ENCODE data around the gene PCDH9. TPM values are rescaled to one million over a fixed set of nuclear protein-coding genes. Genes with fewer than 3 reads are reported as not detected.

PCDH9 gene
- total and polyA plus RNA-seq, 2 experiments from 2014 or later = 0.31 to 0.52 TPM

DNA sequence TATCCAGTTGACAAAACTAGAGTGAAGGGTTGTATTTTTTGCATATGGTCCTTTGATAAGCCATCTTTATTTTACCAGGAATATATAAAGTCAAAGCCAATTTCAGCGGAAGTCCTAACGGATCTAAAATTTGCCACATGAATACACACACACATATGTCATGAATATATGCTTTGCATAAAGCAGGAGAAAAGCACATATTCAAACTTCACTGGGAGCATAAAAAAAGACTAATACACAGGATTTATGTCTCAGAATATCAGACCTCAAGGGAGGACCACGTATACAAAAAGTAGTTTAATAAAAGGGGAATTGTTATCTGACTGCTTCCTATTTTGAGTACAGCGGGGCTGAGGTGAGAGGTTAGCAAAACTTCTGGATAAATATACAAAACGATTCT lies 308.7 kb downstream of the PCDH9 start:
- H3K27ac ChIP-seq (ENCODE audit: low read depth) = no peak overlapping the region
- no peaks in the 10 kb centered on the region for H3K27me3 Mint-ChIP-seq (ENCODE audit: insufficient read depth, low read depth, poor library complexity)
- ATAC-seq (no peak), DNase-seq (ENCODE audit: low spot score) (no peak)
- peaks cover 7% of the 10 kb centered on the region for H3K4me1 Mint-ChIP-seq
- H4K20me1 ChIP-seq (replicated peaks; ENCODE audit: insufficient read depth) = no peaks in the 10 kb centered on the region
- H3K36me3 Mint-ChIP-seq (ENCODE audit: low read depth) = no peaks in the 10 kb centered on the region
- H2AFZ ChIP-seq = no peak overlapping the region
- no peaks in the 10 kb centered on the region for H3K27me3 ChIP-seq (ENCODE audit: insufficient read depth)
- H3K79me2 ChIP-seq (replicated peaks; ENCODE audit: insufficient read depth) = no peaks in the 10 kb centered on the region
- peaks cover 8% of the 10 kb centered on the region for H3K4me1 ChIP-seq (ENCODE audit: insufficient read depth)
- H3K9me3 Mint-ChIP-seq = no peaks in the 10 kb centered on the region
- H3K4me3 ChIP-seq = no peak overlapping the region
- H3K4me2 ChIP-seq = no peak overlapping the region
- no peak overlapping the region for H3K4me3 Mint-ChIP-seq
- H3K36me3 ChIP-seq (ENCODE audit: insufficient read depth) = no peaks in the 10 kb centered on the region
- no peak overlapping the region for H3K27ac Mint-ChIP-seq
- TF ChIP-seq ZNF114 (CRISPR knock-in tag; IDR thresholded peaks at IDR 0.05) (no peak), NANOG (IDR thresholded peaks at IDR 0.05; ENCODE audit: borderline replicate concordance) (no peak), EZH2 (IDR thresholded peaks at IDR 0.05; ENCODE audit: low read depth, unreplicated experiment) (no peak), EZH2phosphoT487 (IDR thresholded peaks at IDR 0.05; ENCODE audit: unreplicated experiment) (no peak), JUNB (IDR thresholded peaks at IDR 0.05; ENCODE audit: unreplicated experiment) (no peak), ZNF331 (CRISPR knock-in tag; IDR thresholded peaks at IDR 0.05; ENCODE audit: low read depth) (no peak), CREB1 (CRISPR knock-in tag; IDR thresholded peaks at IDR 0.05; ENCODE audit: low read depth) (no peak), POLR2AphosphoS5 (IDR thresholded peaks at IDR 0.05; ENCODE audit: low read depth) (no peak), STAT1 (IDR thresholded peaks at IDR 0.05; ENCODE audit: unreplicated experiment) (no peak)
- TF ChIP-seq, protein P1, sequence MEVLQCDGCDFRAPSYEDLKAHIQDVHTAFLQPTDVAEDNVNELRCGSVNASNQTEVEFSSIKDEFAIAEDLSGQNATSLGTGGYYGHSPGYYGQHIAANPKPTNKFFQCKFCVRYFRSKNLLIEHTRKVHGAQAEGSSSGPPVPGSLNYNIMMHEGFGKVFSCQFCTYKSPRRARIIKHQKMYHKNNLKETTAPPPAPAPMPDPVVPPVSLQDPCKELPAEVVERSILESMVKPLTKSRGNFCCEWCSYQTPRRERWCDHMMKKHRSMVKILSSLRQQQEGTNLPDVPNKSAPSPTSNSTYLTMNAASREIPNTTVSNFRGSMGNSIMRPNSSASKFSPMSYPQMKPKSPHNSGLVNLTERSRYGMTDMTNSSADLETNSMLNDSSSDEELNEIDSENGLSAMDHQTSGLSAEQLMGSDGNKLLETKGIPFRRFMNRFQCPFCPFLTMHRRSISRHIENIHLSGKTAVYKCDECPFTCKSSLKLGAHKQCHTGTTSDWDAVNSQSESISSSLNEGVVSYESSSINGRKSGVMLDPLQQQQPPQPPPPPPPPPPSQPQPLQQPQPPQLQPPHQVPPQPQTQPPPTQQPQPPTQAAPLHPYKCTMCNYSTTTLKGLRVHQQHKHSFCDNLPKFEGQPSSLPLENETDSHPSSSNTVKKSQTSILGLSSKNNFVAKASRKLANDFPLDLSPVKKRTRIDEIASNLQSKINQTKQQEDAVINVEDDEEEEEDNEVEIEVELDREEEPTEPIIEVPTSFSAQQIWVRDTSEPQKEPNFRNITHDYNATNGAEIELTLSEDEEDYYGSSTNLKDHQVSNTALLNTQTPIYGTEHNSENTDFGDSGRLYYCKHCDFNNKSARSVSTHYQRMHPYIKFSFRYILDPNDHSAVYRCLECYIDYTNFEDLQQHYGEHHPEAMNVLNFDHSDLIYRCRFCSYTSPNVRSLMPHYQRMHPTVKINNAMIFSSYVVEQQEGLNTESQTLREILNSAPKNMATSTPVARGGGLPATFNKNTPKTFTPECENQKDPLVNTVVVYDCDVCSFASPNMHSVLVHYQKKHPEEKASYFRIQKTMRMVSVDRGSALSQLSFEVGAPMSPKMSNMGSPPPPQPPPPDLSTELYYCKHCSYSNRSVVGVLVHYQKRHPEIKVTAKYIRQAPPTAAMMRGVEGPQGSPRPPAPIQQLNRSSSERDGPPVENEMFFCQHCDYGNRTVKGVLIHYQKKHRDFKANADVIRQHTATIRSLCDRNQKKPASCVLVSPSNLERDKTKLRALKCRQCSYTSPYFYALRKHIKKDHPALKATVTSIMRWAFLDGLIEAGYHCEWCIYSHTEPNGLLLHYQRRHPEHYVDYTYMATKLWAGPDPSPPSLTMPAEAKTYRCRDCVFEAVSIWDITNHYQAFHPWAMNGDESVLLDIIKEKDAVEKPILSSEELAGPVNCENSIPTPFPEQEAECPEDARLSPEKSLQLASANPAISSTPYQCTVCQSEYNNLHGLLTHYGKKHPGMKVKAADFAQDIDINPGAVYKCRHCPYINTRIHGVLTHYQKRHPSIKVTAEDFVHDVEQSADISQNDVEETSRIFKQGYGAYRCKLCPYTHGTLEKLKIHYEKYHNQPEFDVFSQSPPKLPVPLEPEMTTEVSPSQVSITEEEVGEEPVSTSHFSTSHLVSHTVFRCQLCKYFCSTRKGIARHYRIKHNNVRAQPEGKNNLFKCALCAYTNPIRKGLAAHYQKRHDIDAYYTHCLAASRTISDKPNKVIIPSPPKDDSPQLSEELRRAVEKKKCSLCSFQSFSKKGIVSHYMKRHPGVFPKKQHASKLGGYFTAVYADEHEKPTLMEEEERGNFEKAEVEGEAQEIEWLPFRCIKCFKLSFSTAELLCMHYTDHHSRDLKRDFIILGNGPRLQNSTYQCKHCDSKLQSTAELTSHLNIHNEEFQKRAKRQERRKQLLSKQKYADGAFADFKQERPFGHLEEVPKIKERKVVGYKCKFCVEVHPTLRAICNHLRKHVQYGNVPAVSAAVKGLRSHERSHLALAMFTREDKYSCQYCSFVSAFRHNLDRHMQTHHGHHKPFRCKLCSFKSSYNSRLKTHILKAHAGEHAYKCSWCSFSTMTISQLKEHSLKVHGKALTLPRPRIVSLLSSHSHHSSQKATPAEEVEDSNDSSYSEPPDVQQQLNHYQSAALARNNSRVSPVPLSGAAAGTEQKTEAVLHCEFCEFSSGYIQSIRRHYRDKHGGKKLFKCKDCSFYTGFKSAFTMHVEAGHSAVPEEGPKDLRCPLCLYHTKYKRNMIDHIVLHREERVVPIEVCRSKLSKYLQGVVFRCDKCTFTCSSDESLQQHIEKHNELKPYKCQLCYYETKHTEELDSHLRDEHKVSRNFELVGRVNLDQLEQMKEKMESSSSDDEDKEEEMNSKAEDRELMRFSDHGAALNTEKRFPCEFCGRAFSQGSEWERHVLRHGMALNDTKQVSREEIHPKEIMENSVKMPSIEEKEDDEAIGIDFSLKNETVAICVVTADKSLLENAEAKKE (CRISPR knock-in tag; IDR thresholded peaks at IDR 0.05) = no peak
- TF ChIP-seq, protein P2, sequence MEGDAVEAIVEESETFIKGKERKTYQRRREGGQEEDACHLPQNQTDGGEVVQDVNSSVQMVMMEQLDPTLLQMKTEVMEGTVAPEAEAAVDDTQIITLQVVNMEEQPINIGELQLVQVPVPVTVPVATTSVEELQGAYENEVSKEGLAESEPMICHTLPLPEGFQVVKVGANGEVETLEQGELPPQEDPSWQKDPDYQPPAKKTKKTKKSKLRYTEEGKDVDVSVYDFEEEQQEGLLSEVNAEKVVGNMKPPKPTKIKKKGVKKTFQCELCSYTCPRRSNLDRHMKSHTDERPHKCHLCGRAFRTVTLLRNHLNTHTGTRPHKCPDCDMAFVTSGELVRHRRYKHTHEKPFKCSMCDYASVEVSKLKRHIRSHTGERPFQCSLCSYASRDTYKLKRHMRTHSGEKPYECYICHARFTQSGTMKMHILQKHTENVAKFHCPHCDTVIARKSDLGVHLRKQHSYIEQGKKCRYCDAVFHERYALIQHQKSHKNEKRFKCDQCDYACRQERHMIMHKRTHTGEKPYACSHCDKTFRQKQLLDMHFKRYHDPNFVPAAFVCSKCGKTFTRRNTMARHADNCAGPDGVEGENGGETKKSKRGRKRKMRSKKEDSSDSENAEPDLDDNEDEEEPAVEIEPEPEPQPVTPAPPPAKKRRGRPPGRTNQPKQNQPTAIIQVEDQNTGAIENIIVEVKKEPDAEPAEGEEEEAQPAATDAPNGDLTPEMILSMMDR (conservative IDR thresholded peaks at IDR 0.05; ENCODE audit: low read depth in 2 of 2) = no peak
- TF ChIP-seq, protein P3, sequence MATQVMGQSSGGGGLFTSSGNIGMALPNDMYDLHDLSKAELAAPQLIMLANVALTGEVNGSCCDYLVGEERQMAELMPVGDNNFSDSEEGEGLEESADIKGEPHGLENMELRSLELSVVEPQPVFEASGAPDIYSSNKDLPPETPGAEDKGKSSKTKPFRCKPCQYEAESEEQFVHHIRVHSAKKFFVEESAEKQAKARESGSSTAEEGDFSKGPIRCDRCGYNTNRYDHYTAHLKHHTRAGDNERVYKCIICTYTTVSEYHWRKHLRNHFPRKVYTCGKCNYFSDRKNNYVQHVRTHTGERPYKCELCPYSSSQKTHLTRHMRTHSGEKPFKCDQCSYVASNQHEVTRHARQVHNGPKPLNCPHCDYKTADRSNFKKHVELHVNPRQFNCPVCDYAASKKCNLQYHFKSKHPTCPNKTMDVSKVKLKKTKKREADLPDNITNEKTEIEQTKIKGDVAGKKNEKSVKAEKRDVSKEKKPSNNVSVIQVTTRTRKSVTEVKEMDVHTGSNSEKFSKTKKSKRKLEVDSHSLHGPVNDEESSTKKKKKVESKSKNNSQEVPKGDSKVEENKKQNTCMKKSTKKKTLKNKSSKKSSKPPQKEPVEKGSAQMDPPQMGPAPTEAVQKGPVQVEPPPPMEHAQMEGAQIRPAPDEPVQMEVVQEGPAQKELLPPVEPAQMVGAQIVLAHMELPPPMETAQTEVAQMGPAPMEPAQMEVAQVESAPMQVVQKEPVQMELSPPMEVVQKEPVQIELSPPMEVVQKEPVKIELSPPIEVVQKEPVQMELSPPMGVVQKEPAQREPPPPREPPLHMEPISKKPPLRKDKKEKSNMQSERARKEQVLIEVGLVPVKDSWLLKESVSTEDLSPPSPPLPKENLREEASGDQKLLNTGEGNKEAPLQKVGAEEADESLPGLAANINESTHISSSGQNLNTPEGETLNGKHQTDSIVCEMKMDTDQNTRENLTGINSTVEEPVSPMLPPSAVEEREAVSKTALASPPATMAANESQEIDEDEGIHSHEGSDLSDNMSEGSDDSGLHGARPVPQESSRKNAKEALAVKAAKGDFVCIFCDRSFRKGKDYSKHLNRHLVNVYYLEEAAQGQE (IDR thresholded peaks at IDR 0.05; ENCODE audit: unreplicated experiment) = no peak
- TF ChIP-seq, protein P4, sequence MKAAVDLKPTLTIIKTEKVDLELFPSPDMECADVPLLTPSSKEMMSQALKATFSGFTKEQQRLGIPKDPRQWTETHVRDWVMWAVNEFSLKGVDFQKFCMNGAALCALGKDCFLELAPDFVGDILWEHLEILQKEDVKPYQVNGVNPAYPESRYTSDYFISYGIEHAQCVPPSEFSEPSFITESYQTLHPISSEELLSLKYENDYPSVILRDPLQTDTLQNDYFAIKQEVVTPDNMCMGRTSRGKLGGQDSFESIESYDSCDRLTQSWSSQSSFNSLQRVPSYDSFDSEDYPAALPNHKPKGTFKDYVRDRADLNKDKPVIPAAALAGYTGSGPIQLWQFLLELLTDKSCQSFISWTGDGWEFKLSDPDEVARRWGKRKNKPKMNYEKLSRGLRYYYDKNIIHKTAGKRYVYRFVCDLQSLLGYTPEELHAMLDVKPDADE (IDR thresholded peaks at IDR 0.05) = no peak
- H3F3A ChIP-seq (replicated peaks; ENCODE audit: low read depth) = no peaks in the 10 kb centered on the region
- H3K9me2 ChIP-seq (ENCODE audit: insufficient read depth) = no peaks in the 10 kb centered on the region

Measured in GM23338 (cell line).